ENCODE measurements around the gene TXK.

The TXK gene

GRCh38 chr4:48046059-48046458 lies 88.0 kb downstream of the TXK start:
- peak; percentile 8 for DNase-seq

GRCh38 chr4:48044298-48044697 lies 89.8 kb downstream of the TXK start:
- DNase-seq: no peak

GRCh38 chr4:48043504-48043903 lies 90.5 kb downstream of the TXK start:
- DNase-seq: no peak

DNA sequence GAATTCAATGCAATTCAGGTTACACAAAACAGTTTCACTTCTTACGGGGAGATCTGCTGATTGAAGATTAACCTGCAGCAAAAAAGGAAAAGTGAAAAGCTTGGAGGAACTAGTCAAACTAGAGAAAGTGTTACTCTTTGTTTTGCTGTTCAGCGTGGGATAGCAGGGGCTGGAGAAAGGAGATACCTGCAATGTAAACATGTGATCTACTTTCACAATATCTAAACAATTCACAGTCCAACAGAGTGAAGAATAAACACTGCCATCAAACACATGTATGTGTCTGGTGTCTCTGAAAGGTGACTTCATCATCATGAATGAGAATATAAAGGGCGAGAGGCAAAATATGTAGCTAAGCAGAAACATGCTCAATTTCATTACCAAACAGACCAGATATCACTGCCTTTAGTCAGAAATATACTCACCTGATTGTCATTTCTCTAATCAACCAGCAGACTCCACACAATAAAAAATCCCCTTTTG lies 91.0 kb downstream of the TXK start:
- no peak for DNase-seq

- DNase-seq: no peak
Observed at GRCh38 chr4:48041535-48042137, 92.4 kb downstream of the TXK start.

DNA sequence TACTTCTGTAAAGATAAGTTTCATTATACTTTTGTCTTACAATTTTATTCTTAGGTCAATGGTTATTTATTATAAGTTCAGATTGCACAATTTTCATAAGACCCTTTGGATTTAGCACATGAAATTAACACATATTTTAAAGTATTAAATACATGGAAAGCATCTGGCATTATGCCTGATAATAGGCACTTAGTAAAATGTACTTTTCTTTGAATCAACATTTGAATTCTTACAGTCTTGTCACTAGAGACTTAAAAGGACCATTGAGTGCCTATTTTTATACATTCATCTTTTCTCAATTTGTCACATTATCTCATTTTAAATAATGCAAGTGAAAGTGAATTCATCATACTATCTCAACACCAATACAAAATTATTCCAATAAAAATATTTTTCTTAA lies 94.5 kb downstream of the TXK start:
- DNase-seq: no peak

GRCh38 chr4:48038666-48039065 lies 95.4 kb downstream of the TXK start:
- DNase-seq: no peak

DNA sequence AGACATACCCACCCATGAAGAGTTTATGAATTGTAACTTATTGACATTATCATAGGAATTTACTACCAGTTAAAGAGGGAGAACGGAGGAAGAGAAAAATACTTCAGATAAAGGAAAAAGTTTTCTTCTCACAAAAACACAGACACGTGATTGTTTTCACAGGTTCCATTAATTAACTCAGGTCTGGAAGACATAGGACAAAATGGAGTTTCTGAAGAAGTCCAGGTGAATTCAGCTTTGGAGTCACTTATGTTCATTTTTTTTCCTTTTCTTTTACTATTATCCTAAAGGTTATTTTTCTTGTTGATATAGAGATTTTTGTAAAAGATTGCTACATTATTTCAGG lies 97.0 kb downstream of the TXK start:
- no peak for DNase-seq

DNA sequence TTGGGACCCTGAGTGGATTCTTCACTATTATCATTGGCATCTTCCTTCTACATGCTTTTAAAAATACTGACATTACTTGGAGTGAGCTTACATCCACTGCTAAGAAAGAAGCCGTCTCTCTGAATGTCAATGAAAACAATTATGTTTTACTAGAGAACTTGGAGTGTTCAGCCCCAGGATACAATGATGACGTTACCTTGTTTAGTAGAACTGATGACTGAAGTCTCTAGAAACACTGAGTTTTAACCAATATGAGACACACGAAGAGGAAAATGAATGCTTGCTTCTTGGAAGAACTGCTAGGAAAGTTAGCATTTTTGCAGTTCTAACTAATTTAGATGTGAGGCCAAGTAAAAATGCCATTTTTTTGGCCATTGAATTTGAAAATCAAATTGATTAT lies 98.1 kb downstream of the TXK start:
- no peak for DNase-seq

DNA sequence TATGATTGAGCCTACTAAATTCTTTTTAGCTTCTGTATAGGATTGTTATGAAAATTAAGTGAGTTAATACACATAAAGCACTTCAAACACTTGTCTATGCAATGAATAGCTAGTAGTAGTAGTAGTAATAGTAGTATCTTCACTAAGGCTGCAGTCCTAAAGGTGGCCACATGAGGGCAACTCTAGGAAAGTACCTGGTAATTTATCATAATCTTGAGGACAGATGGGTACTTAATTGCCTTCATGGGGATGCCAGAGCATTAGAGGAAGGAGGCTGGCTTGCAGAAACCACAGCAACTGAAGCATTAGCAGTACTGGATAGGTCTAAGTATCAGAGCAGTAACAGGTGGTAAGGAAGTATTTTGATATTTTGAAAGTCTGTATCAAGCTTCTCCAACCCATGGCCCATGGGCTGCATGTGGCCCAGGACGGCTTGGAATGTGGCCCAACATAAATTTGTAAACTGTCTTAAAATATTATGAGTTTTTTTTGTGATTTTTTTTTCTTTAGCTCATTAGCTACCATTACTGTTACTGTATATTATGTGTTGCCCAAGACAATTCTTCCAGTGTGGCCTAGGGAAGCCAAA lies 100.1 kb downstream of the TXK start:
- no peak for DNase-seq

DNA sequence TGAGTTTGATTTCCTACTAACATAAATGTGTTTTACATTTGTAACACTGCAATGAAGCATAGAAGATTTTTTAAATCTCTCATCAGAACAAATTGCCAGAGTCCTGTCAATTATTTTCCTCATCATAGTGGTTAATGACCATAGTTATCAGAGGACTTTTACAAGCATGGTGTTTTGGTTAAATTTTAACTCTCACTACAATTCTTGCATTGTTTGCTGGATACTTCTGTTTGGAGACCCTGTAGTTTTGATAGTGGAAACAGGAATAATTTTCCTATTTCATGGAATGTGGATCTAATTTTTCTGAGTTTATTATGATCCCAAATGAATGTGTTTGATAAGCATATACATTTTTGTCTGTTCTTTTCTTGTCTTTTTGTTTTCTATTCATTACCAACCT lies 100.6 kb downstream of the TXK start:
- DNase-seq: no peak

- DNase-seq: no peak
Observed at GRCh38 chr4:48032721-48033120, 101.3 kb downstream of the TXK start.

- DNase-seq: no peak
Observed at GRCh38 chr4:48031802-48032525, 102.1 kb downstream of the TXK start.

- no peak for DNase-seq
Observed at GRCh38 chr4:48030470-48030869, 103.6 kb downstream of the TXK start.

DNA sequence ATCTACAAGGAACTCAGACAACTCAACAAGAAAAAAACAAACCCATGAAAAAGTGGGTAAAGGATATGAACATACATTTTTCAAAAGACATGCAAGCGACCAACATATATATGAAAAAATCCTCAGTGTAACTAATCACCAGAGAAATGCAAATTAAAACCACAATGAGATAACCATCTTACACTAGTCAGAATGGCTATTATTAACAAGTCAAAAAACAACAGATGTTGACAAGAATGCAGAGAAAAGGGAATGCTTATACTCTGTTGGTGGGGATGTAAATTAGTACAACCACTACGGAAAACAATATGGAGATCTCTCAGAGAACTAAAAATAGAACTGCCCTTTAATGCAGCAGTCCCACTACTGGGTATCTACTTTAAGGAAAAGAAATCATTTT lies 105.4 kb downstream of the TXK start:
- DNase-seq: no peak

DNA sequence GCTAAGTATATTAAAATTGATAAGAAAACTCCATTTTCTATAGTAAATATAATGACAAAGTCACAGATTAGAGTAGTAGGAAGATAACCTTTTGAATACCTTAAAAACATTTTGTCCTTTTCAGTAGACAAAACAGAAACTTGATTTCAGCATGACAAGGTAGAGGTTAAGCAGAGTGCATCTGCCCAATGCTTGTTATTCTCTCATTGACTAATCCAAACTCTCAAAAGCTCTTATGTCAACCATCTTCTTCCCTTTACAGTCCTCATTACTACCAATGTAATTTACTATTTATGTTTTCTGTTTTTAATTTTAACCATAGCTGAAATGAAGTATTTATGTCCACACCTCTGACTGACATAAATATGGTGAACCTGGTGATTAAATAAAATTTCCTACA lies 106.4 kb downstream of the TXK start:
- no peak for DNase-seq

DNA sequence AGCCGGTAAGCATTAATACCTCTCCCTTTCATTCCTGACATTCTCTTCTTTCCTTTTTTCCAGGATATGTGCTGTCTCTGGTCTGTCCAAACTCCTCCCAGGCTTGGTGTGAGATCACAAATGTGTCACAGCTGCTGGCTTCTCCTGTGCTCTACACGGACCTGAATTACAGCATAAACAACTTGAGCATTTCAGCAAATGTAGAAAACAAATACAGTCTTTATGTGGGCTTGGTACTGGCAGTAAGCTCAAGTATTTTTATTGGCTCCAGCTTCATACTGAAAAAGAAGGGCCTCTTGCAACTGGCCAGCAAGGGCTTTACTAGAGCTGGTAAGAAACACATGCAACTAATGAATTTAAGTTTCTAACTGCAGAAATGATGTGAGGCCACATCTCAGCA lies 109.0 kb downstream of the TXK start:
- DNase-seq: no peak

- DNase-seq: no peak
Observed at GRCh38 chr4:48024522-48024921, 109.5 kb downstream of the TXK start.

DNA sequence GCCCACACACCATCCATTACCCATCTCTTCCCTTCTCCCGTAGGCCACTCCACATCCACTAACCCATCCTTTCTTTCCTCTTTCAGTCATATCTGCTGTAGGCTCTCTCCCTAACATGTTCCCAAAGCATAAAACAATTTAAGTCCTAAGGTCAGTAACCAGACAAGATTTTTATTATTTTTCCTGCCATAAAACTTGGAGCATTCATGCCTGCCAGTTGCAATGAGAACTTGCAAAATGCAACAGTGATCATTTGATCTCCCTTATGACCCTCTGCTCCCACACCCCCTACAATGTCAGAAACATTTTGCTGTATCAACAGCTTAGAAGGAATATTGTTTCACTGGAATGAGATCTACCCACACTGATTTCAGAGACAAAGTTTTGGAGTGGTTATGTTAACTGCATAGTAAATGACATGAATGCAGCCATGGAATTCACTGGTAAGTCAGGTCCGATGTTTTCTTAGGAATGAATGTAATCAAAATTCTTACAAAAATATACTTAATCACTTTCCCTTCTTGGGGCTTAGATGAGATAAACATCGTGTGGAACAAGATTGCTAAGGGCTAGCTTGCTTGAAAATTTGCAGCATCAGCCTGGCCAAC lies 111.8 kb downstream of the TXK start:
- no peak for DNase-seq

- no peak for DNase-seq
Observed at GRCh38 chr4:48021100-48021499, 113.0 kb downstream of the TXK start.

GRCh38 chr4:48018112-48018511 lies 115.9 kb downstream of the TXK start:
- no peak for DNase-seq

DNA sequence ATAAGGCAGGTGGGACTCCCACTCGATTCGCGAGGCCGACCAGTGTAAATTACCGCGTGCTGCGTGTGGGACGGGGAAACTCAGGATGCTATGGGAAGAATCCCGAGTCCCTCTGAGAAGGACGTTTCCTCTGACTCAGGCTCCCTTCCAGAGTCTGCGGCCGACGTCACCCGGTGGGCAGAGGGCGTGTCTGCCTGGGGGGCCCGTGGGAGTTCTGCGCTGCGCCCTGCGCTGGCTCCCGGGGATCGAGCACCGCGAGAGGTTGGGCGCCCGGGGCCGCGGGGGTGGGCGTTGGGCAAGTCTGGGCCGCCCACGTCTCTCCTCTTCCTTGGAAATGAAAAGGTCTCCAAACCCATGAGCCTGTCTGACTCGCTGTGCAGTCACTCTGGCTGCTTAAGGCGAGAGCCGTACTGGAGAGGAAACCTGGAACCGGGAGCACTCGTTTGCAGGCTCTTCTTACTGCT lies 116.9 kb downstream of the TXK start:
- no peak for DNase-seq
